Measurements from ENCODE around the gene AKAP7. TPM values are rescaled to one million over a fixed set of nuclear protein-coding genes. Genes with fewer than 3 reads are reported as not detected.

The AKAP7 gene
- total RNA-seq, 1 experiment from 2014 or later = 3.1 TPM

DNA sequence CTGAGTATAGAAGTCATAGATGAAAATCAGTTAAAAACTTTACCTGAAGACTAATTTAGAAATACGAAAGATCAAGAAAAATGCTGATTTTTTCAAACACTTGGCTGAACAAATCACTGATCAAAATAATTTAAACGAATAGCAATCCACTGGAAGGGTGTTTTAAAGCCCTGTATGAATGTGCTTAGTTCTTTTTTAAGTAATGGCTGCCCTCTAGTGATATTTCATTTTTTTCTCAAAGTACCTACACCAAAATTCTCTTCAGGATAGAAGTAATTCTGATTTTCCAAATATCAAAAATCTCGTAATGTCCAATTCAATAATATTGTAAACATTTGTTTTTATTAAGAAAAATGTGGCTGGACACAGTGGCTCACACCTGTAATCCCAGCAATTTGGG is 32.5 kb downstream of the AKAP7 start:
- H3K4me2 ChIP-seq (ENCODE audit: low read length) = no peak overlapping the region
- no peak overlapping the region for H3K27ac ChIP-seq (ENCODE audit: low read depth, low read length)
- no peaks in the 10 kb centered on the region for H4K20me1 ChIP-seq (ENCODE audit: insufficient read depth)
- ChIA-PET POLR2A (no interaction called here), RAD21 (ENCODE audit: low non-redundant PET in 1 of 2, low total read pairs in 2 of 2, uncharacterized antibody in 2 of 2, unreplicated experiment in 2 of 2) (no interaction called here), CTCF (interaction anchor here (0.7 kb wide), 1 partner anchor 283 kb away, joined by 5 read pairs; no protein-coding TSS in a partner anchor)
- no peaks in the 10 kb centered on the region for H3K9me2 ChIP-seq (ENCODE audit: insufficient read depth)
- ATAC-seq (no peak), DNase-seq (ENCODE audit: low read depth, low spot score) (no peak)
- TF ChIP-seq CTCF (IDR thresholded peaks at IDR 0.05 in 2 of 3, conservative IDR thresholded peaks at IDR 0.05 in 1 of 3; ENCODE audit: borderline replicate concordance in 1 of 3, insufficient read depth in 1 of 3, low read depth in 2 of 3, low read length in 2 of 3) (no peak), POLR2AphosphoS5 (IDR thresholded peaks at IDR 0.05; ENCODE audit: low read depth, low read length) (no peak), RAD21 (IDR thresholded peaks at IDR 0.05; ENCODE audit: low read depth) (peak; percentile 27; the same call in 1 of the 2 replicates), EZH2 (IDR thresholded peaks at IDR 0.05) (no peak)
- no peaks in the 10 kb centered on the region for H3K36me3 ChIP-seq (ENCODE audit: control insufficient read depth in 1 of 2, insufficient read depth in 2 of 2, low read length in 2 of 2)
- no TSS peak for BruUV-seq (replicated peaks)
- intact Hi-C loops (cut with micrococcal nuclease) = no loop called here
- H3K9me3 ChIP-seq (ENCODE audit: control insufficient read depth in 1 of 2, insufficient read depth in 1 of 2, low read depth in 1 of 2, low read length in 2 of 2) = no peaks in the 10 kb centered on the region
- no peaks in the 10 kb centered on the region for H3K79me2 ChIP-seq (ENCODE audit: insufficient read depth, low read length)
- no peak overlapping the region for H3K4me3 ChIP-seq (replicated peaks in 1 of 2; ENCODE audit: low read depth in 1 of 2, low read length in 2 of 2)
- H2AFZ ChIP-seq (ENCODE audit: low read depth, low read length, poor library complexity, severe bottlenecking) = no peak overlapping the region
- no peak overlapping the region for H3K9ac ChIP-seq (ENCODE audit: low read length)
- H3K4me1 ChIP-seq (ENCODE audit: control insufficient read depth in 1 of 2, insufficient read depth in 2 of 2, low read length in 2 of 2) = no peaks in the 10 kb centered on the region
- no peaks in the 10 kb centered on the region for H3K27me3 ChIP-seq (ENCODE audit: insufficient read depth, low read length)

DNA sequence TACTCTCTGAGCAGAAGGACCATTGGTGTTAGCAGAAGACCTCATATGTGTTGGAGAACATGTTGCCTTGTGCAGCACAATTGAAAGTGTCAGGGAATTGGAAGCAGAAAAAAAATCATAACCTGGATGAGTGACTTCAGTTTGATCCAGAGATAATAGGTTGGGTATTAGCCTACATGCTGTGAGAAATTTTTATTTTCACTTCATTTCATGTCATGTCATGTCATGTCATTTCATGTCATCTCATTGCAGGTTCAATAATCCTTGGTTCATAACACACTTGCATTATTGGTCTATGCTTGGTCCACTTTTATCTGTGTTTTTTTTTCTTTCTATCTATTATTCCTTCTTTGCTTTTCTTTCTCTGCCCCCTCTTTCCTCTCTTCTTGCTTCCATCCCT is 34.3 kb downstream of the AKAP7 start:
- TF ChIP-seq ELF1 (IDR thresholded peaks at IDR 0.05; ENCODE audit: borderline replicate concordance, low read depth) = no peak
- no peak overlapping the region for H3K27ac ChIP-seq (ENCODE audit: low read depth, low read length)
- H2AFZ ChIP-seq (ENCODE audit: low read depth, low read length, poor library complexity, severe bottlenecking) = no peak overlapping the region
- 0 out of 4 replicates have a peak, but pooled peaks cover 0 to 4% of the 10 kb centered on the region in 2 experiments for H3K4me1 ChIP-seq (ENCODE audit: control insufficient read depth in 1 of 2, insufficient read depth in 2 of 2, low read length in 2 of 2)
- BruUV-seq (replicated peaks) = no TSS peak
- intact Hi-C loops (cut with micrococcal nuclease) = no loop called here
- H3K9ac ChIP-seq (ENCODE audit: low read length) = no peak overlapping the region
- H3K9me3 ChIP-seq (ENCODE audit: control insufficient read depth in 1 of 2, insufficient read depth in 1 of 2, low read depth in 1 of 2, low read length in 2 of 2) = no peaks in the 10 kb centered on the region
- no peak overlapping the region for H3K4me2 ChIP-seq (ENCODE audit: low read length)
- ChIA-PET RAD21 (ENCODE audit: low non-redundant PET in 1 of 2, low total read pairs in 2 of 2, uncharacterized antibody in 2 of 2, unreplicated experiment in 2 of 2) (no interaction called here), CTCF (no interaction called here), POLR2A (no interaction called here)
- H3K9me2 ChIP-seq (ENCODE audit: insufficient read depth) = no peaks in the 10 kb centered on the region
- no peaks in the 10 kb centered on the region for H3K36me3 ChIP-seq (ENCODE audit: control insufficient read depth in 1 of 2, insufficient read depth in 2 of 2, low read length in 2 of 2)
- H3K4me3 ChIP-seq (replicated peaks in 1 of 2; ENCODE audit: low read depth in 1 of 2, low read length in 2 of 2) = no peak overlapping the region
- H4K20me1 ChIP-seq (ENCODE audit: insufficient read depth) = no peaks in the 10 kb centered on the region
- no peaks in the 10 kb centered on the region for H3K27me3 ChIP-seq (ENCODE audit: insufficient read depth, low read length)
- H3K79me2 ChIP-seq (ENCODE audit: insufficient read depth, low read length) = no peaks in the 10 kb centered on the region
- DNase-seq (ENCODE audit: low read depth, low spot score) (no peak), ATAC-seq (no peak)
